CD8-positive, alpha-beta memory T cell (primary cell): ENCODE measurements around the gene DRG2. TPM values are rescaled to one million over a fixed set of nuclear protein-coding genes. Genes with fewer than 3 reads are reported as not detected.

Experiments
- CTCF ChIA-PET: fragments of 350-600 bp; sonication (Branson Sonifier 250); formaldehyde crosslinking; loops from one replicate; lab custom pipeline; 2021; ENCODE audit warnings: antibody characterized with exemption; lab: Charles Lee
- POLR2A ChIA-PET: fragments of 350-600 bp; sonication (Branson Sonifier 250); formaldehyde crosslinking; loops from one replicate; lab custom pipeline; 2021; ENCODE audit warnings: antibody characterized with exemption; lab: Charles Lee
- DNase-seq, 5 donors: peaks; one replicate each; pipeline versions ENCODE4 v3.0.0 to v3.0.0-alpha.2; 2020 to 2022; ENCODE audit warnings: mixed read lengths in 1 of 5
- H3K27ac ChIP-seq: one replicate; pipeline ENCODE4 v1.7.0; 2013; ENCODE audit warnings: low read depth, mild to moderate bottlenecking, low read length, moderate library complexity
- H3K27me3 ChIP-seq: 2 replicates; pipeline ENCODE4 v1.7.0; 2013; ENCODE audit warnings: low read length, mild to moderate bottlenecking; ENCODE audit not compliant: insufficient read depth, poor library complexity, severe bottlenecking
- H3K36me3 ChIP-seq: 2 replicates; pipeline ENCODE4 v1.7.0; 2013; ENCODE audit warnings: mild to moderate bottlenecking, low read length, moderate library complexity; ENCODE audit not compliant: insufficient read depth
- H3K4me1 ChIP-seq: 2 replicates; pipeline ENCODE4 v1.7.0; 2013; ENCODE audit warnings: mild to moderate bottlenecking, low read length, moderate library complexity; ENCODE audit not compliant: insufficient read depth
- H3K4me3 ChIP-seq: 2 replicates; pipeline ENCODE4 v1.7.0; 2013; ENCODE audit warnings: mild to moderate bottlenecking, low read length
- H3K9me3 ChIP-seq: 2 replicates; pipeline ENCODE4 v1.7.0; 2013; ENCODE audit warnings: mild to moderate bottlenecking, low read length
- H3K27ac Mint-ChIP-seq, 8 donors: one replicate each; pipeline ENCODE4 v1.8.0; 2020 to 2021; ENCODE audit warnings: mixed read lengths in 8 of 8, mild to moderate bottlenecking in 6 of 8, inconsistent platforms in 3 of 8, moderate library complexity in 3 of 8
- H3K27me3 Mint-ChIP-seq, 2 donors: one replicate each; pipeline ENCODE4 v1.8.0; 2020 to 2021; ENCODE audit warnings: mixed read lengths in 2 of 2, mild to moderate bottlenecking in 1 of 2, moderate library complexity in 1 of 2
- H3K36me3 Mint-ChIP-seq, 3 donors: one replicate each; pipeline ENCODE4 v1.8.0; 2020 to 2021; ENCODE audit warnings: mixed read lengths in 3 of 3, inconsistent platforms in 1 of 3, mild to moderate bottlenecking in 1 of 3
- H3K4me1 Mint-ChIP-seq, 3 donors: one replicate each; pipeline ENCODE4 v1.8.0; 2020 to 2021; ENCODE audit warnings: mixed read lengths in 3 of 3, inconsistent platforms in 1 of 3, mild to moderate bottlenecking in 1 of 3
- H3K4me3 Mint-ChIP-seq, 7 donors: one replicate each; pipeline ENCODE4 v1.8.0; 2020 to 2021; ENCODE audit warnings: mixed read lengths in 7 of 7, mild to moderate bottlenecking in 6 of 7, moderate library complexity in 4 of 7, inconsistent platforms in 2 of 7
- H3K9me3 Mint-ChIP-seq, 5 donors: one replicate each; pipeline ENCODE4 v1.8.0; 2020 to 2022; ENCODE audit warnings: mixed read lengths in 5 of 5, mild to moderate bottlenecking in 3 of 5, moderate library complexity in 2 of 5, inconsistent platforms in 1 of 5
- polyA plus RNA-seq: library from polyadenylated mRNA; unstranded; fragments of 300-500 nt; fragmentation: Illumina TruSeq; gene quantifications from one replicate; pipeline ENCODE4 v1.2.3, GENCODE V29; 2021
- total RNA-seq, 2 experiments: library from RNA; stranded (reverse); gene quantifications; one replicate each; pipeline ENCODE4 v1.2.3, GENCODE V29; 2021

DRG2 gene
- total and polyA plus RNA-seq, 3 experiments from 2014 or later, result 51.7 to 54.2 (median 52.9) TPM

DNA sequence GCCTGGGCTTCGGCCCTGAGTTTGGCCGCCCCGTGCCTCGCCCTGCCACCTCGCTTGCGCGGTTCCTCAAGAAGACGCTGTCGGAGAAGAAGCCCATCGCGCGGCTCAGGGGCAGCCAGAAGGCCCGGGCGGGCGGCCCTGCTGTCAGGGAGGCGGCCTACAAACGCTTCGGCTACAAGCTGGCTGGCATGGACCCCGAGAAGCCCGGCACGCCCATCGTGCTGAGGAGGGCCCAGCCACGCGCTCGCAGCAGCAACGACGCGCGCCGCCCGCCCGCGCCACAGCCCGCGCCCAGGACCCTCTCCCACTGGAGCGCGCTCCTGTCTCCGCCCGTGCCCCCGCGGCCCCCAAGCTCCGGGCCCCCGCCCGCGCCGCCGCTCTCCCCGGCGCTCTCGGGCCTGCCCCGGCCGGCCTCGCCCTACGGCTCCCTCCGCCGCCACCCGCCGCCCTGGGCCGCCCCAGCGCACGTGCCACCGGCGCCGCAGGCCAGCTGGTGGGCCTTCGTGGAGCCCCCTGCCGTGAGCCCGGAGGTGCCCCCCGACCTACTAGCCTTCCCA is 32.8 kb downstream of the DRG2 start:
- Histone ChIP-seq H3K4me1 (no peaks in the 10 kb centered on the region), H3K9me3 (no peaks in the 10 kb centered on the region), H3K4me3 (no peak overlapping the region), H3K27ac (no peak overlapping the region), H3K36me3 (no peaks in the 10 kb centered on the region), H3K27me3 (no peaks in the 10 kb centered on the region)
- H3K9me3 Mint-ChIP-seq, result no peaks in the 10 kb centered on the region
- CTCF ChIA-PET, result no interaction called here
- H3K36me3 Mint-ChIP-seq, result no peaks in the 10 kb centered on the region
- no peak for DNase-seq
- POLR2A ChIA-PET, result no interaction called here
- H3K27me3 Mint-ChIP-seq, result no peaks in the 10 kb centered on the region
- no peaks in the 10 kb centered on the region for H3K4me1 Mint-ChIP-seq
- no peak overlapping the region for H3K4me3 Mint-ChIP-seq
- H3K27ac Mint-ChIP-seq, result no peak overlapping the region

DNA sequence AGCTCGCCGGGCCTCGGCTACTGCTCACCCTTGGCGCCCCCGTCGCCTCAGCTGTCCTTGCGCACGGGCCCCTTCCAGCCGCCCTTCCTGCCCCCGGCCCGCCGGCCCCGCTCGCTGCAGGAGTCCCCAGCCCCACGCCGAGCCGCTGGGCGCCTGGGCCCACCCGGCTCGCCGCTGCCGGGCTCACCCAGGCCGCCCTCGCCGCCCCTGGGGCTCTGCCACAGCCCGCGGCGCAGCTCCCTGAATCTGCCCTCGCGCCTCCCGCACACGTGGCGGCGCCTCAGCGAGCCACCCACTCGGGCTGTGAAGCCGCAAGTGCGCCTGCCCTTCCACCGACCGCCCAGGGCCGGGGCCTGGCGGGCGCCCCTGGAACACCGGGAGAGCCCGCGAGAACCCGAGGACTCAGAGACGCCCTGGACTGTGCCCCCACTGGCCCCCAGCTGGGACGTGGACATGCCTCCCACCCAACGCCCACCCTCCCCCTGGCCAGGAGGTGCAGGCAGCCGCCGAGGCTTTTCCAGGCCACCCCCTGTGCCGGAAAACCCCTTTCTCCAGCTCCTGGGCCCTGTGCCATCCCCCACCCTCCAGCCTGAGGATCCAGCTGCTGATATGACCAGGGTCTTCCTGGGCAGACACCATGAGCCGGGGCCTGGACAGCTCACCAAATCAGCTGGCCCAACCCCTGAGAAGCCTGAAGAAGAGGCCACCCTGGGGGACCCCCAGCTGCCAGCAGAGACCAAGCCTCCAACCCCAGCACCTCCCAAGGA is 33.6 kb downstream of the DRG2 start:
- no peaks in the 10 kb centered on the region for H3K27me3 ChIP-seq
- Mint-ChIP-seq H3K4me1 (no peaks in the 10 kb centered on the region), H3K36me3 (no peaks in the 10 kb centered on the region), H3K4me3 (no peak overlapping the region), H3K27ac (no peak overlapping the region), H3K9me3 (no peaks in the 10 kb centered on the region), H3K27me3 (no peaks in the 10 kb centered on the region)
- POLR2A ChIA-PET, result no interaction called here
- H3K4me3 ChIP-seq, result no peak overlapping the region
- no peaks in the 10 kb centered on the region for H3K9me3 ChIP-seq
- H3K27ac ChIP-seq, result no peak overlapping the region
- CTCF ChIA-PET, result no interaction called here
- no peaks in the 10 kb centered on the region for H3K36me3 ChIP-seq
- no peaks in the 10 kb centered on the region for H3K4me1 ChIP-seq
- DNase-seq, result no peak

DNA sequence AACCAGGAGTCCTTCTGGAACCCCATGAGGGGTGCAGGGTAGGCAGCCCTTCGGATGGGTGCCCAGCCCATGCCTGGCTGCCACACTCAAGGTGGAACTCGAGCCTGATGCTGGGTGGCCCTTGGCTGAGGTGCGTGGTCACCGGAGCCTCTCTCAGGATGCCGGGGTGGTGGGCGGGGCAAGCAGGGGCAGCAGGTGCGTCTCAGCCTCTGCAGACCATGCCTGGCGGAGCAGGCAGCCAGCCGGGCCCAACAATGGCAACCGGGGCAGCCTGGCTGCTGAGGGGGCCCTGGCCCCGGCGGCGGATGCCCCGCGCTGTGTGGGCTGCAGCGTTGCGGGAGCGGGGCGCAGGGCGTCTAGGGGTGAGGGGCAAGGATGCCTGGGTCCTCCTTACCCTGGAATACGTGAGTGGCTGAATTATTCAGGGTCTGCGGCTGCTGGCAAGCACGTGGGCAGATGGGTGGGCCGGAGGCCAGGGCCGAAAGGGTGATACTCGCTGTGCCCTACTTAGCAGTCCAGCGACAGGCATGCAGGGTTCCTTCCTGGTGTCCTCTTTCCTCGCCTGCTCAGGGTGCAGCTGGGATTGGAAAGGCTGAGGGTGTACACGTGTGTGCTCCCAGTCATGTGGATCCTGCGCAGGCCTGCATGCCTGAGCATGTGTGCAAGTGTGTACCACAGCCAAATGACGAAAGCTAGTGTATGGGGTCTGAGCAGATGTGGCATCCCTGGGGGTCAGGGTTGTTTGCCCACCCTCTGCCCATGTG is 35.4 kb downstream of the DRG2 start:
- Histone ChIP-seq H3K27ac (no peak overlapping the region), H3K4me1 (no peaks in the 10 kb centered on the region), H3K9me3 (no peaks in the 10 kb centered on the region), H3K4me3 (no peak overlapping the region), H3K36me3 (no peaks in the 10 kb centered on the region), H3K27me3 (no peaks in the 10 kb centered on the region)
- no peaks in the 10 kb centered on the region for H3K4me1 Mint-ChIP-seq
- H3K9me3 Mint-ChIP-seq, result no peaks in the 10 kb centered on the region
- H3K36me3 Mint-ChIP-seq, result no peaks in the 10 kb centered on the region
- H3K27me3 Mint-ChIP-seq, result no peaks in the 10 kb centered on the region
- POLR2A ChIA-PET, result no interaction called here
- CTCF ChIA-PET, result no interaction called here
- H3K27ac Mint-ChIP-seq, result peak overlapping the region in 1 of 8 donors; percentile 74
- DNase-seq, result no peak
- no peak overlapping the region for H3K4me3 Mint-ChIP-seq

DNA sequence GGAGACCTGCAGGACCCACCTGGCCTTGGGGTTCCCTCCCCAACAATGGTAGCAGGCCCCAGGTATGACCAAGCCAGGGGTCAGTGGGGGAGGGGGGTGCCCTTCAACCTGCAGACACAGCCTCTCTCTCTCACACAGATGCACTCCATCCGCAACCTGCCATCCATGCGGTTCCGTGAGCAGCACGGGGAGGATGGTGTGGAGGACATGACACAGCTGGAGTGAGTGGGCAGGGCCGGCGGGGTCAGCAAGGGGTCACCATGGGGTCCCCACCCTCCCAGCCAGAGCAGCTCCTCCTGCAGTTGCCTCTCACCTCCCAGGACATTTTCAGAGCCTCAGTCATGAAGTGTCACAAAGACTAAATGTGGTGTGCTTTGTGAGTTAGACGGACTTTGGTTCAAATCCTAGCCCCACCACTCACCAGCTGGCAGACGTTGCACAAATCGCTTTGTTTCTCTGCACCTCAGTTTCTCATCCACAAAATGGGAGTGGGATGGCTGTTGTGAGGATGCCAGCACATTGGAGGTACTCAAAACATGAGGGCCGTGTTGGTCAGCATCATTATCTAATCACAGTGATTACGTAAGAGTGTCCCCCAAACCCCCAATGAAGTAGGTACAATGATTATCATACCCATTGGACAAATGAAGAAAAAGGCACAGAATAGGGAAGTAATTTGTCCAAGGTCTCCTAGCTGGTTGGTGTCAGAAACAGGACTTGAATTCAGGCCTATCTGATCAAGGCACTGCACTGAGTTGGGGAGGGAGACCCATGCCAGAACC is 36.8 kb downstream of the DRG2 start:
- CTCF ChIA-PET, result no interaction called here
- Histone ChIP-seq H3K27ac (no peak overlapping the region), H3K27me3 (no peaks in the 10 kb centered on the region), H3K4me3 (no peak overlapping the region), H3K36me3 (no peaks in the 10 kb centered on the region), H3K4me1 (no peaks in the 10 kb centered on the region), H3K9me3 (no peaks in the 10 kb centered on the region)
- no peak for DNase-seq
- Mint-ChIP-seq H3K36me3 (no peaks in the 10 kb centered on the region), H3K27ac (peak overlapping the region in 1 of 8 donors; percentile 16), H3K27me3 (no peaks in the 10 kb centered on the region), H3K4me3 (no peak overlapping the region), H3K9me3 (no peaks in the 10 kb centered on the region), H3K4me1 (no peaks in the 10 kb centered on the region)
- POLR2A ChIA-PET, result no interaction called here

GRCh38 chr17:18129041-18129502 is 41.3 kb downstream of the DRG2 start:
- Mint-ChIP-seq H3K9me3 (no peaks in the 10 kb centered on the region), H3K27me3 (no peaks in the 10 kb centered on the region), H3K27ac (no peak overlapping the region), H3K4me1 (no peaks in the 10 kb centered on the region), H3K36me3 (no peaks in the 10 kb centered on the region), H3K4me3 (no peak overlapping the region)
- ChIA-PET POLR2A (no interaction called here), CTCF (no interaction called here)
- H3K4me3 ChIP-seq, result no peak overlapping the region
- no peak overlapping the region for H3K27ac ChIP-seq
- H3K27me3 ChIP-seq, result no peaks in the 10 kb centered on the region
- no peaks in the 10 kb centered on the region for H3K4me1 ChIP-seq
- H3K36me3 ChIP-seq, result no peaks in the 10 kb centered on the region
- no peak for DNase-seq
- H3K9me3 ChIP-seq, result no peaks in the 10 kb centered on the region

GRCh38 chr17:18132711-18133110 is 45.0 kb downstream of the DRG2 start:
- H3K27ac Mint-ChIP-seq, result no peak overlapping the region
- ChIA-PET POLR2A (no interaction called here), CTCF (no interaction called here)
- Histone ChIP-seq H3K36me3 (no peaks in the 10 kb centered on the region), H3K4me3 (no peak overlapping the region), H3K27ac (no peak overlapping the region), H3K9me3 (no peaks in the 10 kb centered on the region), H3K27me3 (no peaks in the 10 kb centered on the region), H3K4me1 (no peaks in the 10 kb centered on the region)
- no peak for DNase-seq
- no peaks in the 10 kb centered on the region for H3K27me3 Mint-ChIP-seq
- H3K36me3 Mint-ChIP-seq, result no peaks in the 10 kb centered on the region
- H3K4me3 Mint-ChIP-seq, result no peak overlapping the region
- no peaks in the 10 kb centered on the region for H3K9me3 Mint-ChIP-seq
- no peaks in the 10 kb centered on the region for H3K4me1 Mint-ChIP-seq

- CTCF ChIA-PET, result no interaction called here
- H3K27ac Mint-ChIP-seq, result no peak overlapping the region
These were observed 48.6 kb downstream of the DRG2 start for GRCh38 chr17:18136357-18136756.

More at GRCh38 chr17:18136357-18136756, 48.6 kb downstream of the DRG2 start:
- no peak overlapping the region for H3K27ac ChIP-seq
- POLR2A ChIA-PET, result no interaction called here
- Mint-ChIP-seq H3K27me3 (no peaks in the 10 kb centered on the region), H3K36me3 (no peaks in the 10 kb centered on the region), H3K9me3 (no peaks in the 10 kb centered on the region), H3K4me3 (no peak overlapping the region), H3K4me1 (peaks cover 4 to 6% (median 4%) of the 10 kb centered on the region in 3 donors)
- no peak overlapping the region for H3K4me3 ChIP-seq
- H3K4me1 ChIP-seq, result peaks cover 4% of the 10 kb centered on the region
- no peak for DNase-seq
- H3K9me3 ChIP-seq, result no peaks in the 10 kb centered on the region
- no peaks in the 10 kb centered on the region for H3K27me3 ChIP-seq
- no peaks in the 10 kb centered on the region for H3K36me3 ChIP-seq
